Measurements from ENCODE around the gene ACOXL. TPM values are rescaled to one million over a fixed set of nuclear protein-coding genes. Genes with fewer than 3 reads are reported as not detected.

The ACOXL gene
- total RNA-seq, 4 donors from 2014 or later = 0.55 to 5.2 (median 1.1) TPM; not detected in 1

- H3K4me1 ChIP-seq = no peaks in the 10 kb centered on the region
- peaks cover 6 to 10% of the 10 kb centered on the region in 2 donors for H3K9me3 ChIP-seq
- H3K4me3 ChIP-seq = no peak overlapping the region
- no peak for DNase-seq
- in situ Hi-C loops (cut with MboI; ENCODE audit: low pct_ligation_motif_present in 1 of 4, low pct_unique_long_range_greater_than_20kb in 1 of 4, low sequenced_read_pairs in 3 of 4) (loop anchor here in 3 of 4 donors (10.0 to 25.0 kb wide), 3 partner anchors 293 to 318 kb away; partner anchors contain the start of gene BCL2L11 (in 1 of the 3)), intact Hi-C loops (cut with DNase I; ENCODE audit: low total_unique reads) (no loop called here)
- H3K27ac ChIP-seq = no peak overlapping the region
- no peaks in the 10 kb centered on the region for H3K27me3 ChIP-seq
- H3K36me3 ChIP-seq = no peaks in the 10 kb centered on the region
- TF ChIP-seq POLR2AphosphoS5 (IDR thresholded peaks at IDR 0.05) (no peak), EP300 (IDR thresholded peaks at IDR 0.05; ENCODE audit: low read depth) (no peak), POLR2A (IDR thresholded peaks at IDR 0.05) (no peak)
- TF ChIP-seq, protein P1, sequence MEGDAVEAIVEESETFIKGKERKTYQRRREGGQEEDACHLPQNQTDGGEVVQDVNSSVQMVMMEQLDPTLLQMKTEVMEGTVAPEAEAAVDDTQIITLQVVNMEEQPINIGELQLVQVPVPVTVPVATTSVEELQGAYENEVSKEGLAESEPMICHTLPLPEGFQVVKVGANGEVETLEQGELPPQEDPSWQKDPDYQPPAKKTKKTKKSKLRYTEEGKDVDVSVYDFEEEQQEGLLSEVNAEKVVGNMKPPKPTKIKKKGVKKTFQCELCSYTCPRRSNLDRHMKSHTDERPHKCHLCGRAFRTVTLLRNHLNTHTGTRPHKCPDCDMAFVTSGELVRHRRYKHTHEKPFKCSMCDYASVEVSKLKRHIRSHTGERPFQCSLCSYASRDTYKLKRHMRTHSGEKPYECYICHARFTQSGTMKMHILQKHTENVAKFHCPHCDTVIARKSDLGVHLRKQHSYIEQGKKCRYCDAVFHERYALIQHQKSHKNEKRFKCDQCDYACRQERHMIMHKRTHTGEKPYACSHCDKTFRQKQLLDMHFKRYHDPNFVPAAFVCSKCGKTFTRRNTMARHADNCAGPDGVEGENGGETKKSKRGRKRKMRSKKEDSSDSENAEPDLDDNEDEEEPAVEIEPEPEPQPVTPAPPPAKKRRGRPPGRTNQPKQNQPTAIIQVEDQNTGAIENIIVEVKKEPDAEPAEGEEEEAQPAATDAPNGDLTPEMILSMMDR (IDR thresholded peaks at IDR 0.05) = no peak
- 81 to 94% methylated on average over 3 of the region's 3 CpGs for WGBS, 2 donors (ENCODE audit: low coverage in 1 of 2)
These were observed 87.3 kb downstream of the ACOXL start for GRCh38 chr2:110819711-110820110.

DNA sequence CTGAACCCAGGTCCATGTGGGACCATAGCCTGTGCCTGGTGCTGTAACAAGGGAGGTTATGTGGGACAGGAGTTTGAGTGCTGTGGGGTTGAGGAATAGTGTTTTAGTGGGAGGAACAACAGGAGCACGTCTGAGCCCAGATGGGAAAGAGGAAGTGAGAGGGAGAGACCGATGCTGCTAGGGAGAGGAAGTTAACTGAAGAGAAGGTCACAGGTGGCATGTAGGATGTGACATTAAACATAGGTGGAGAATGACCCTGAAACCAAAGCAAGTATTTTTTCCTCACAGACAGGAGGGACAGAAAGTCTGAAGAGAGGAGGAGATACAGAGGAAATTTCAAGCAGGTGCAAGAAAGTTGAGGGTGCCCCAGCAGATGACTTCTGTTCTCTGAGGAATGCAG lies 87.8 kb downstream of the ACOXL start:
- in situ Hi-C loops (cut with MboI; ENCODE audit: low pct_ligation_motif_present in 1 of 4, low pct_unique_long_range_greater_than_20kb in 1 of 4, low sequenced_read_pairs in 3 of 4) = loop anchor here in 2 of 4 donors (25.0 kb wide), 2 partner anchors 292 to 317 kb away; partner anchors contain the start of gene BCL2L11 (in 1 of the 2)
- H3K4me3 ChIP-seq = no peak overlapping the region
- H3K4me1 ChIP-seq = no peaks in the 10 kb centered on the region
- WGBS, 2 donors (ENCODE audit: low coverage in 1 of 2) = 20 to 32% methylated on average over 1 to 2 of the region's 2 CpGs
- TF ChIP-seq POLR2AphosphoS5 (IDR thresholded peaks at IDR 0.05) (no peak), POLR2A (IDR thresholded peaks at IDR 0.05) (no peak), EP300 (IDR thresholded peaks at IDR 0.05; ENCODE audit: low read depth) (no peak)
- TF ChIP-seq, protein P1 (IDR thresholded peaks at IDR 0.05) = no peak
- H3K36me3 ChIP-seq = no peaks in the 10 kb centered on the region
- intact Hi-C loops (cut with DNase I; ENCODE audit: low total_unique reads) = no loop called here
- peaks cover 6 to 10% of the 10 kb centered on the region in 2 donors for H3K9me3 ChIP-seq
- no peak overlapping the region for H3K27ac ChIP-seq
- DNase-seq = no peak
- no peaks in the 10 kb centered on the region for H3K27me3 ChIP-seq

DNA sequence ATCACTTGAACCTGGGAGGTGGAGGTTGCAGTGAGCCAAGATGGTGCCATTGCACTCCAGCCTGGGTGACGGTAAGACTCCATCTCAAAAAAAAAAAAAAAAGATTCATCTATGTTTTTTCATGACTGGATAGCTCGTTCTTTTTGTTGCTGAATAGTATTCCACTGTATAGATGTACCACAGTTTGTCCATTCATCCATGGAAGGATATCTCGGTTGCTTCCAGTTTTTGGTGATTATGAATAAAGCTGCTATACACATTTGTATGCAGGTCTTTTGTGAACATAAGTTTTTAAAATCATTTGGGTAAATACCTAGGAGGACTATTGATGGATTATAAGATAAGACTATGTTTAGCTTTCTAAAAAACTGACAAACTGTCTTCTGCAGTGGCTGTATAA lies 90.8 kb downstream of the ACOXL start:
- in situ Hi-C loops (cut with MboI; ENCODE audit: low pct_ligation_motif_present in 1 of 4, low pct_unique_long_range_greater_than_20kb in 1 of 4, low sequenced_read_pairs in 3 of 4) = loop anchor here in 2 of 4 donors (25.0 kb wide), 2 partner anchors 289 to 314 kb away; partner anchors contain the start of gene BCL2L11 (in 1 of the 2)
- H3K27me3 ChIP-seq = no peaks in the 10 kb centered on the region
- no peak for DNase-seq
- TF ChIP-seq POLR2AphosphoS5 (IDR thresholded peaks at IDR 0.05) = no peak
- TF ChIP-seq, protein P1 (IDR thresholded peaks at IDR 0.05) = no peak
- no peak for TF ChIP-seq EP300 (IDR thresholded peaks at IDR 0.05; ENCODE audit: low read depth)
- H3K27ac ChIP-seq = no peak overlapping the region
- no peaks in the 10 kb centered on the region for H3K36me3 ChIP-seq
- H3K4me3 ChIP-seq = no peak overlapping the region
- no peaks in the 10 kb centered on the region for H3K4me1 ChIP-seq
- 91 to 92% methylated on average over 3 of the region's 3 CpGs for WGBS, 2 donors (ENCODE audit: low coverage in 1 of 2)
- intact Hi-C loops (cut with DNase I; ENCODE audit: low total_unique reads) = no loop called here
- peaks cover 6 to 10% of the 10 kb centered on the region in 2 donors for H3K9me3 ChIP-seq

DNA sequence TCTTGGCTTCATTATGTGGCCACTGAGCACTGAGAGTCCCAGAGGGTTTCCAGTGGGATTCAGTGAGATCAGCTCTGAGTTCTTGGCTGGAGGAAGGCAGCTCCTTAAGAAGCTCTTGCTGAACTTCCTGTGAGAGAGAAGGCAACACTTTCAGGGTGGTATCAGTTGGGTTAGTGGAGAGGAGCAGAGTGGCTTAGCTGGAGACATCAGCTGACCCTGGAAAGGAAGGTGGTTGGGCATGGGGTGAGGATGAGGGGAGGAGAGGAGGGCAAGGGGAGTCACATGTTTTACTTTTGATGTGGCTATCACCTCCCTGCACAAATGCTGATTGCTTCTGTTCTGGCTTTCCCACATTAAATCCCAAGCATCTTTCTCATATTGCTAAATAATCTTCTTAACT lies 95.1 kb downstream of the ACOXL start:
- intact Hi-C loops (cut with DNase I; ENCODE audit: low total_unique reads) = no loop called here
- Histone ChIP-seq H3K36me3 (no peaks in the 10 kb centered on the region), H3K4me1 (peaks cover 0 to 4% (median 0%) of the 10 kb centered on the region in 4 donors), H3K27ac (no peak overlapping the region), H3K4me3 (no peak overlapping the region), H3K9me3 (peaks cover 6 to 10% of the 10 kb centered on the region in 2 donors), H3K27me3 (no peaks in the 10 kb centered on the region)
- no peak for TF ChIP-seq POLR2AphosphoS5 (IDR thresholded peaks at IDR 0.05)
- TF ChIP-seq EP300 (IDR thresholded peaks at IDR 0.05; ENCODE audit: low read depth) = no peak
- no peak for TF ChIP-seq POLR2A (IDR thresholded peaks at IDR 0.05)
- TF ChIP-seq, protein P1 (IDR thresholded peaks at IDR 0.05) = no peak
- in situ Hi-C loops (cut with MboI; ENCODE audit: low pct_ligation_motif_present in 1 of 4, low pct_unique_long_range_greater_than_20kb in 1 of 4, low sequenced_read_pairs in 3 of 4) = no loop called here
- no peak for DNase-seq

Measured in transverse colon (tissue), 4 donors.